HUES48 (cell line): Measurements from ENCODE around the gene GLYATL1.

Experiments used
- H3K27ac ChIP-seq: one replicate; pipeline ENCODE4 v1.7.0; 2013; ENCODE audit warnings: low read depth, low read length, inconsistent platforms
- H3K27me3 ChIP-seq: 2 replicates; pipeline ENCODE4 v1.6.1; 2013; ENCODE audit warnings: mild to moderate bottlenecking, low read length; ENCODE audit not compliant: control insufficient read depth, insufficient read depth
- H3K36me3 ChIP-seq: 2 replicates; pipeline ENCODE4 v1.6.1; 2013; ENCODE audit warnings: low read length; ENCODE audit not compliant: control insufficient read depth, insufficient read depth
- H3K4me1 ChIP-seq: 2 replicates; pipeline ENCODE4 v1.6.1; 2013; ENCODE audit warnings: mild to moderate bottlenecking, low read length; ENCODE audit not compliant: control insufficient read depth, insufficient read depth
- H3K4me3 ChIP-seq: 2 replicates; pipeline ENCODE4 v1.5.1; 2013; ENCODE audit warnings: mild to moderate bottlenecking, low read depth, low read length
- H3K9ac ChIP-seq: 2 replicates; pipeline ENCODE4 v1.6.1; 2013; ENCODE audit warnings: mild to moderate bottlenecking, low read depth, low read length, moderate library complexity
- H3K9me3 ChIP-seq: 2 replicates; pipeline ENCODE4 v1.6.1; 2013; ENCODE audit warnings: low read length; ENCODE audit not compliant: control insufficient read depth, insufficient read depth

The GLYATL1 gene

DNA sequence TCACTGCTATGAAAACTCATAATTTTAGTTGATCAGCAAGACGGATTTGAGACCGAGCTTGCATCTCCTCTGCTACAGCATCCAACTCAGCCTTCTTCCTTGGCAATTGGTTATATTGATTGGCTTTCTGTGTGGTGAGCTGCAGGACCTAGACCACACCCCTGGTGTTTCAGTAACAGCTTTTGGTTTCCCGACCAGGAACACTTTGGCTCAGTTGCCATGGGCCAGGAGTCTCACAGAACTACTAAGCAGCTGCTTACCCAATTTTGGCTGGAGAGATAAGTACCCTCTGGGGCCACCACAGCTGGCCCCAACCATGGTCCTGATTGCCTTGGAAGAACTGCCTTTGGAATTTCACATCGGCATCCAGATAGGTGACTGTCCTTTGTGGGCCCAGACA lies at the start of gene GLYATL1:
GLYATL1 (plus strand) TSS at position 212 of the 400 bp plus-strand sequence. CDS start 7,600 bp downstream, outside the sequence.
- Histone ChIP-seq H3K9ac (no peak within 1 kb of the TSS), H3K9me3 (no peaks in the 10 kb centered on the region)

DNA sequence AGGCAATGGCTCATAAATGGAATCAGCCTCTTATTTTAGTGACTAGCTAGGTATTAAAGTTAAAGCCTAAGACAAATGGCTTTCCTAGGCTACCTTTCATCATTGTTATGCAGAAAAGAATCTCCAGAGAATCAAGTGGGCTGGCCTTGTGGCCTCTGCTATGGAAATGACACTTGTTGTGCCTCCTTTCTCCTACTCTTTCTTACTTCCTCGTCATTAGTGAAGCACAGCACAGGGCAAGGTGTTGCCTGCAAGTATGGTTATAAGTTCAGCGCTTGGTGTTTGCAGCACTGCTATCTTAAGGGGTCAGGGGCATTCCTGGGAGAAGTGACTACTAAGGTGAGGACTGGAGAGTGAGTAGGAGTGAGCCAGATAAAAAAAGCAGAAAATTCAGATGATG lies 45.4 kb upstream of the GLYATL1 start:
- no peak overlapping the region for H3K9ac ChIP-seq
- H3K4me1 ChIP-seq = no peaks in the 10 kb centered on the region
- no peak overlapping the region for H3K4me3 ChIP-seq
- H3K27ac ChIP-seq = no peak overlapping the region
- H3K36me3 ChIP-seq = no peaks in the 10 kb centered on the region
- H3K9me3 ChIP-seq = peaks cover 8% of the 10 kb centered on the region; the same call in 1 of the 2 replicates
- no peaks in the 10 kb centered on the region for H3K27me3 ChIP-seq

More for the DNA sequence above, at the start of gene GLYATL1:
- Histone ChIP-seq H3K27me3 (no peaks in the 10 kb centered on the region), H3K4me3 (no peak within 1 kb of the TSS), H3K27ac (no peak within 1 kb of the TSS), H3K4me1 (no peaks in the 10 kb centered on the region), H3K36me3 (no peaks in the 10 kb centered on the region)

DNA sequence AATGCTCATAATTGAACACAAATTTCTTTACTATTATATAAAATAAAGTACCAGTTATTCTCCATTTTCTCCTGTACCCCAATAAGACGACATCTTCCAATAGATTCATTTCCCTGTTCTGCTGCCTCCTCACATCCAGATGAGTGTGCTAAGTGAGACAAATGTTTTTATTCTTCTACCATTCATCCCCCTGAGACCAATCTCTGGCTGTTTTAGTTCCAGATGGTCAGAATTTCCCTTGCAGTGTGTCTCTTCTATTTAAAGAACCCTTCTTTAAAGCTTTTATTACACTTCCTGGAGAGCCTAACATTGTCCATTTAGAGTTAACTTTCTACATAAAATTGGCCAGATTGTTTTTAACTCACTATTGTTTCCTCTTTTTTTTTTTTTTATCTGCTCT lies 41.2 kb upstream of the GLYATL1 start:
- H3K27ac ChIP-seq = no peak overlapping the region
- peaks cover 11% of the 10 kb centered on the region for H3K27me3 ChIP-seq
- H3K9me3 ChIP-seq = no peaks in the 10 kb centered on the region
- no peak overlapping the region for H3K9ac ChIP-seq
- H3K4me3 ChIP-seq = no peak overlapping the region
- H3K36me3 ChIP-seq = no peaks in the 10 kb centered on the region
- H3K4me1 ChIP-seq = 0 out of 2 replicates have a peak, but pooled peaks cover 4% of the 10 kb centered on the region

GRCh38 chr11:58900479-58901420 lies 38.5 kb upstream of the GLYATL1 start:
- Histone ChIP-seq H3K27ac (peak overlapping the region; percentile 43), H3K36me3 (no peaks in the 10 kb centered on the region), H3K27me3 (peaks cover 31% of the 10 kb centered on the region), H3K9me3 (no peaks in the 10 kb centered on the region), H3K4me1 (peaks cover 9% of the 10 kb centered on the region; the same call in 1 of the 2 replicates), H3K9ac (no peak overlapping the region), H3K4me3 (peak overlapping the region; percentile 56)

DNA sequence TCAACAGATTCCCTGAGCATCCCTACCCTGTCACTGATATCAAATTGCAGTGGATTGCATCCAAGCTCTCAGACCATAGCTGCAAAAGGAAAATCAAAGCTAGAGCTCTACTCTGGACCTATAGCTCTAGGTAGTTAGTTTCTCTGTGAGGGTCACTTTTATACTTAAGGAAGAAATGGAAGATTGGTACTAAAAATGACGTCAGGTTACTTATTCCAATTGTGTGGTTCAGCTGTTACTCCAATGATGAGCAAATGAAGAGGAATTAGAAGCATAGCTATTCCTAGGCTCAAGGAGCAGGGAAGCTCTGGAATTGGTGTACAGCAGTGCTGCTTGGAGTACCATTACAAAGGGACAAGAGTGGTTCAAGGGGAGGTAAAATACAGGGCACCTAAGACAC lies 36.4 kb upstream of the GLYATL1 start:
- H3K36me3 ChIP-seq = no peaks in the 10 kb centered on the region
- no peak overlapping the region for H3K27ac ChIP-seq
- H3K9ac ChIP-seq = no peak overlapping the region
- H3K4me3 ChIP-seq = no peak overlapping the region
- H3K27me3 ChIP-seq = peaks cover 49% of the 10 kb centered on the region
- H3K4me1 ChIP-seq = peaks cover 9% of the 10 kb centered on the region; the same call in 1 of the 2 replicates
- no peaks in the 10 kb centered on the region for H3K9me3 ChIP-seq

DNA sequence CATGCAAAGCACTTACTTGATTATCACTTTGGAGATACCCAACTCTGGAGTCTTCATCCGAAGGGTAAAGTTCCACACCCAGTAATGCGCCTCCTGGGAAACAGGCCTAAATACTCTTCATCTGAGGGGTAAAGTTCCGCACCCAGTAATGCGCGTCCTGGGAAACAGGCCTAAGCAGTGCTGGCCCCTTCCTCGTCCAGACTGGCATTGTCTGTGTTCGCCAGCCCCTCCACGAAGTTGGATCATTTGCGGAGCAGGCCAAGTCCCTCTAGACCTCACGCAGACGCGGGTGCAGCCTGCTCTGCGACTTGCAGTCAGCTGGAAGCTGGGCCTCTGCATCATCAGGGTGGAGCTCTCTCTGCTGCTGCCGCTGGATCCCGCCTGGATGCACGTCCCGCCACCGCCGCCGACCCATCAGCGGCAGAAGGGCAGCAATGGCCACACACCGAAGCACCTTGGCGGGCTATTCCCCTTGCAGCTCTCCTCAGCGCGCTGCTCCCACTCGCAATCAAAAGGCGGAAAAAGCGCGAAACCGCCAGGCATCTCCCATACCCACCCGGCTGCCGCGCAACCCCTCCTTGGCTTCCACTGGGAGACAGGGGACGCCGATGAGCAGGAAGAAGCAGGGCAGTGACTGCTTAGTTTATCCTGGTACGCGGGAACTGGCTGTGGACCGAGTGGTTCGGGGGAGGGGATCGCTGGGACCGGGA lies 34.1 kb upstream of the GLYATL1 start:
- Histone ChIP-seq H3K9me3 (no peaks in the 10 kb centered on the region), H3K9ac (peak overlapping the region; percentile 53), H3K4me1 (peaks cover 9% of the 10 kb centered on the region; the same call in 1 of the 2 replicates), H3K4me3 (peak overlapping the region; percentile 74), H3K27me3 (peaks cover 49% of the 10 kb centered on the region), H3K36me3 (no peaks in the 10 kb centered on the region), H3K27ac (no peak overlapping the region)

- no peak overlapping the region for H3K9ac ChIP-seq
- peaks cover 49% of the 10 kb centered on the region for H3K27me3 ChIP-seq
- no peak overlapping the region for H3K27ac ChIP-seq
These were observed 33.4 kb upstream of the GLYATL1 start for GRCh38 chr11:58905721-58906547.

DNA sequence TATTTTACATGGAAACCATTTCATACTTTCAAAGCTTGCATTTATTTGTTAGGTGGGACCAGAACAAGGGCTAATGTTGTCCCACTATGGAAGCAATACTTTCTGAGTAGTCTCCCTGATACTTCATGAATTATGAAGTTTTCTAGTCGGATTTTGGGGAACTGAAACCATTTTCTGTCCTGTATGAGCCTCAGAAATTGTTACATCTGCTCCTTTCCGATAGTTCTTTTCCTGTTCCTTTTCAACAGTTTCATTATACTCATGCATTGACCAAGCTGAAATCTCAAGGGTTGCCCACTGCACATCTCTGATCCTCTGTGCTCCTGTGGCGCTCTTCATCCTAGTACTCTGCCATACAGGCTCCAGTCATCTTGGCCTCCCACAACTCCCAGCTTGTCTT lies 31.5 kb upstream of the GLYATL1 start:
- Histone ChIP-seq H3K9ac (no peak overlapping the region), H3K9me3 (no peaks in the 10 kb centered on the region), H3K4me1 (peaks cover 5% of the 10 kb centered on the region; the same call in 1 of the 2 replicates), H3K36me3 (no peaks in the 10 kb centered on the region), H3K27ac (no peak overlapping the region), H3K4me3 (no peak overlapping the region), H3K27me3 (peaks cover 42% of the 10 kb centered on the region)

More at GRCh38 chr11:58905721-58906547, 33.4 kb upstream of the GLYATL1 start:
- H3K9me3 ChIP-seq = no peaks in the 10 kb centered on the region
- H3K36me3 ChIP-seq = no peaks in the 10 kb centered on the region
- H3K4me1 ChIP-seq = peaks cover 9% of the 10 kb centered on the region; the same call in 1 of the 2 replicates
- peak overlapping the region; percentile 74; the same call in 1 of the 2 replicates for H3K4me3 ChIP-seq

GRCh38 chr11:58912124-58912523 lies 27.2 kb upstream of the GLYATL1 start:
- Histone ChIP-seq H3K9ac (no peak overlapping the region), H3K36me3 (no peaks in the 10 kb centered on the region), H3K27ac (no peak overlapping the region), H3K4me3 (no peak overlapping the region), H3K27me3 (peaks cover 7% of the 10 kb centered on the region), H3K4me1 (no peaks in the 10 kb centered on the region), H3K9me3 (peaks cover 8% of the 10 kb centered on the region; the same call in 1 of the 2 replicates)

- H3K27me3 ChIP-seq = no peaks in the 10 kb centered on the region; the same call in 1 of the 2 replicates
- no peak overlapping the region for H3K9ac ChIP-seq
- no peaks in the 10 kb centered on the region for H3K36me3 ChIP-seq
- no peak overlapping the region for H3K27ac ChIP-seq
- H3K9me3 ChIP-seq = peaks cover 15% of the 10 kb centered on the region
- H3K4me3 ChIP-seq = no peak overlapping the region
- H3K4me1 ChIP-seq = no peaks in the 10 kb centered on the region
These were observed 25.6 kb upstream of the GLYATL1 start for GRCh38 chr11:58913685-58914084.
